A549 (cell line): Measurements from ENCODE around the gene PRDM15. TPM values are rescaled to one million over a fixed set of nuclear protein-coding genes. Genes with fewer than 3 reads are reported as not detected.

Experiments used
- ATAC-seq, 2 experiments: fragments of 200-7000 bp in 1 of 2; fragments of >200 bp in 1 of 2; cut with Nextera tagmentation in 1 of 2; cut with Tn5 transposase in 1 of 2; 3 replicates each; pipeline versions ENCODE4 v1.8.0 to v1.9.1; 2018 to 2020; ENCODE audit warnings: mild to moderate bottlenecking in 1 of 2, moderate library complexity in 1 of 2
- CTCF ChIA-PET: fragments of 300-600 bp; sonication (Branson Sonifier 250); formaldehyde crosslinking; extraction: SDS; loops from one replicate; lab custom pipeline; 2021; ENCODE audit warnings: antibody characterized with exemption, inconsistent platforms; lab: Yijun Ruan, JAX
- POLR2A ChIA-PET: fragments of 350-600 bp; formaldehyde crosslinking; extraction: SDS; loops from one replicate; lab custom pipeline; 2021; ENCODE audit warnings: antibody characterized with exemption, inconsistent platforms; lab: Yijun Ruan, JAX
- DNase-seq, 2 experiments: peaks; one replicate each; pipeline versions ENCODE4 v3.0.0 to v3.0.0-alpha.2; 2011 to 2016; ENCODE audit warnings: low read depth in 1 of 2, low spot score in 1 of 2
- FAIRE-seq: peaks from 2 replicates; lab custom pipeline; 2011; peaks lifted over from hg19 to GRCh38; lab: Jason Lieb, UNC
- H3K27ac ChIP-seq, 2 experiments: fragments of >200 bp; sonication (Bioruptor Twin); formaldehyde crosslinking; 3 replicates each; pipeline ENCODE4 v1.5.1; 2016 to 2017
- H3K4me1 ChIP-seq: fragments of >200 bp; sonication (Bioruptor Twin); formaldehyde crosslinking; 3 replicates; pipeline ENCODE4 v1.6.1; 2016
- H3K4me2 ChIP-seq: fragments of >200 bp; sonication (Bioruptor Twin); formaldehyde crosslinking; 3 replicates; pipeline ENCODE4 v1.6.1; 2016
- H3K4me3 ChIP-seq: fragments of >200 bp; sonication (Bioruptor Twin); formaldehyde crosslinking; 3 replicates; pipeline ENCODE4 v1.5.1; 2016
- H3K9me3 ChIP-seq: fragments of >200 bp; sonication (Bioruptor Twin); formaldehyde crosslinking; 3 replicates; pipeline ENCODE4 v1.6.1; 2016
- ATOH8 ChIP-seq: fragments of 250-450 bp; sonication (Bioruptor Pico); IDR thresholded peaks from 2 replicates; pipeline ENCODE4 v1.5.0; 2020; ENCODE audit warnings: low read depth, mild to moderate bottlenecking, moderate library complexity
- CEBPB ChIP-seq, 2 experiments: fragments of >200 bp in 1 of 2; sonication (Bioruptor Twin) in 1 of 2; formaldehyde crosslinking in 1 of 2; IDR thresholded peaks; 2 replicates each; pipeline ENCODE4 v1.6.1; 2012 to 2016
- CHD2 ChIP-seq: fragments of 150-350 bp; IDR thresholded peaks from 2 replicates; pipeline ENCODE4 v1.6.1; 2014; ENCODE audit warnings: low read length; ENCODE audit not compliant: partially characterized antibody
- ELK1 ChIP-seq: fragments of 150-350 bp; IDR thresholded peaks from 2 replicates; pipeline ENCODE4 v1.6.1; 2014; ENCODE audit warnings: low read depth, mild to moderate bottlenecking, low read length
- FOXS1 ChIP-seq: fragments of 250-450 bp; sonication (Bioruptor Pico); IDR thresholded peaks from 2 replicates; pipeline ENCODE4 v1.5.0; 2020; ENCODE audit warnings: mild to moderate bottlenecking, moderate library complexity
- GATA3 ChIP-seq: IDR thresholded peaks from 2 replicates; pipeline ENCODE4 v1.6.1; 2012; ENCODE audit warnings: borderline replicate concordance
- HES2 ChIP-seq: fragments of >200 bp; sonication (Bioruptor Twin); formaldehyde crosslinking; IDR thresholded peaks from 2 replicates; pipeline ENCODE4 v1.6.1; 2016
- HEYL ChIP-seq: fragments of 250-450 bp; sonication (Bioruptor Pico); IDR thresholded peaks from 2 replicates; pipeline ENCODE4 v1.8.0; 2021; ENCODE audit warnings: mild to moderate bottlenecking, moderate library complexity
- HOXA7 ChIP-seq: fragments of 250-450 bp; sonication (Bioruptor Pico); IDR thresholded peaks from 2 replicates; pipeline ENCODE4 v1.5.0; 2020; ENCODE audit warnings: mild to moderate bottlenecking, moderate library complexity
- KDM1A ChIP-seq: fragments of 200-600 bp; sonication (generic); IDR thresholded peaks from 2 replicates; pipeline ENCODE4 v1.6.1; 2016; ENCODE audit warnings: low read depth, mild to moderate bottlenecking
- KDM5A ChIP-seq: fragments of 200-600 bp; sonication (generic); IDR thresholded peaks from 2 replicates; pipeline ENCODE4 v1.6.1; 2016; ENCODE audit warnings: antibody characterized with exemption, mild to moderate bottlenecking
- MAZ ChIP-seq: fragments of 150-350 bp; IDR thresholded peaks from 2 replicates; pipeline ENCODE4 v1.6.1; 2014; ENCODE audit warnings: antibody characterized with exemption, low read depth, low read length, borderline replicate concordance
- NFE2L2 ChIP-seq: fragments of 150-350 bp; conservative IDR thresholded peaks from 2 replicates; pipeline ENCODE4 v1.6.1; 2014; ENCODE audit warnings: low read length
- NPAS2 ChIP-seq: fragments of 250-450 bp; sonication (Bioruptor Pico); IDR thresholded peaks from 2 replicates; pipeline ENCODE4 v1.8.0; 2022; ENCODE audit warnings: mild to moderate bottlenecking, moderate library complexity, borderline replicate concordance
- NR3C1 ChIP-seq: fragments of >200 bp; sonication (Bioruptor Twin); formaldehyde crosslinking; IDR thresholded peaks from 3 replicates; pipeline ENCODE4 v1.6.1; 2017
- RARB ChIP-seq: fragments of 250-450 bp; sonication (Bioruptor Pico); IDR thresholded peaks from 2 replicates; pipeline ENCODE4 v1.8.0; 2021; ENCODE audit warnings: mild to moderate bottlenecking, moderate library complexity
- RCOR1 ChIP-seq: fragments of 150-350 bp; IDR thresholded peaks from 2 replicates; pipeline ENCODE4 v1.6.1; 2014; ENCODE audit warnings: antibody characterized with exemption, low read length, low read depth
- REST ChIP-seq: fragments of 200-600 bp; sonication (generic); IDR thresholded peaks from 2 replicates; pipeline ENCODE4 v1.6.1; 2016; ENCODE audit warnings: antibody characterized with exemption, mild to moderate bottlenecking, moderate library complexity
- SREBF2 ChIP-seq: fragments of 450-650 bp; IDR thresholded peaks from 2 replicates; pipeline ENCODE4 v1.6.1; 2014; ENCODE audit warnings: mild to moderate bottlenecking, moderate library complexity
- ZC3H11A ChIP-seq: fragments of 450-650 bp; IDR thresholded peaks from 2 replicates; pipeline ENCODE4 v1.6.1; 2014; ENCODE audit warnings: antibody characterized with exemption, mild to moderate bottlenecking
- WGBS: methylation state at CpG from one replicate; pipeline ENCODE4 v1.1.6; 2017; ENCODE audit errors: missing lambda C conversion rate; 5-methylcytosine and 5-hydroxymethylcytosine counted together
- polyA plus RNA-seq, 4 experiments: library from polyadenylated mRNA; depleted of rRNA in 3 of 4; stranded (reverse); fragments of >200 nt; fragmentation: RNase III in 1 of 4; extraction: RNeasy Plus Mini Kit Qiagen cat#74134 plus additional on column Dnase treatment in 1 of 4; gene quantifications; 2 replicates in 3 of 4; 3 replicates in 1 of 4; pipeline ENCODE4 v1.2.3, GENCODE V29; 2011 to 2017

Gene PRDM15
- polyA plus RNA-seq, 2 of the 4 experiments (the other 2 are of a cell fraction), result 4.5 to 6.1 TPM

GRCh38 chr21:41772351-41773080 is 106.6 kb downstream of the PRDM15 start:
- Histone ChIP-seq H3K9me3 (no peaks in the 10 kb centered on the region), H3K27ac (peak overlapping the region in 1 of 2 experiments; percentile 31; a peak in 2 of 6 replicates), H3K4me2 (no peak overlapping the region), H3K4me1 (peaks cover 9% of the 10 kb centered on the region; the same call in 2 of the 3 replicates), H3K4me3 (no peak overlapping the region)
- DNase-seq, result no peak
- FAIRE-seq, result no peak
- 72% methylated on average over 10 of the region's 16 CpGs for WGBS
- TF ChIP-seq NPAS2 (CRISPR knock-in tag) (no peak), FOXS1 (CRISPR knock-in tag) (no peak), HEYL (CRISPR knock-in tag) (no peak), GATA3 (no peak)
- POLR2A ChIA-PET, result interaction anchor here (1.3 kb wide), 1 partner anchor 13 kb away, joined by 3 read pairs; no protein-coding TSS in a partner anchor
- CTCF ChIA-PET, result interaction anchor here (0.6 to 14.3 kb wide), 6 partner anchors 8 to 555 kb away, joined by 3 to 172 read pairs (median 4); no protein-coding TSS in a partner anchor
- no peak for ATAC-seq

- ChIA-PET POLR2A (interaction anchor here (1.3 kb wide), 1 partner anchor 12 kb away, joined by 3 read pairs; no protein-coding TSS in a partner anchor), CTCF (interaction anchor here (1.0 to 14.3 kb wide), 4 partner anchors 9 to 158 kb away, joined by 3 to 172 read pairs (median 4); no protein-coding TSS in a partner anchor)
- WGBS, result 96% methylated on average over 6 of the region's 7 CpGs
- ATAC-seq (no peak), FAIRE-seq (no peak), DNase-seq (no peak)
- TF ChIP-seq FOXS1 (CRISPR knock-in tag), result no peak
- TF ChIP-seq HOXA7 (CRISPR knock-in tag), result no peak
- no peak for TF ChIP-seq SREBF2
- no peak for TF ChIP-seq NFE2L2
- Histone ChIP-seq H3K4me2 (no peak overlapping the region), H3K4me3 (no peak overlapping the region), H3K9me3 (no peaks in the 10 kb centered on the region), H3K27ac (no peak overlapping the region), H3K4me1 (peaks cover 9% of the 10 kb centered on the region; the same call in 2 of the 3 replicates)
These were observed 107.6 kb downstream of the PRDM15 start for GRCh38 chr21:41771625-41771945.

GRCh38 chr21:41770901-41771624 is 108.1 kb downstream of the PRDM15 start:
- no peak for FAIRE-seq
- Histone ChIP-seq H3K9me3 (no peaks in the 10 kb centered on the region), H3K27ac (no peak overlapping the region; a peak in 1 of 6 replicates), H3K4me3 (no peak overlapping the region), H3K4me1 (peaks cover 9% of the 10 kb centered on the region; the same call in 2 of the 3 replicates), H3K4me2 (no peak overlapping the region)
- 93% methylated on average over 9 of the region's 14 CpGs for WGBS
- no peak for ATAC-seq
- no peak for DNase-seq
- CTCF ChIA-PET, result interaction anchor here (1.8 to 14.3 kb wide), 2 partner anchors 93 to 157 kb away, joined by 4 to 172 read pairs; no protein-coding TSS in a partner anchor
- POLR2A ChIA-PET, result interaction anchor here (1.3 kb wide), 1 partner anchor 12 kb away, joined by 3 read pairs; no protein-coding TSS in a partner anchor
- TF ChIP-seq SREBF2 (no peak), ATOH8 (no peak), KDM5A (no peak), REST (no peak), RARB (CRISPR knock-in tag) (no peak), HES2 (no peak), NR3C1 (no peak), ELK1 (no peak), ZC3H11A (no peak), MAZ (no peak), CHD2 (no peak), NFE2L2 (no peak), RCOR1 (no peak), HOXA7 (CRISPR knock-in tag) (no peak), KDM1A (no peak), HEYL (CRISPR knock-in tag) (no peak), CEBPB (IDR thresholded peaks at IDR 0.05) (no peak)
